Testis (tissue), 3 donors: ENCODE measurements around the gene MYOM1. TPM values are rescaled to one million over a fixed set of nuclear protein-coding genes. Genes with fewer than 3 reads are reported as not detected.
A peak's percentile ranks its signal among the peaks of the same experiment; 100 is the strongest.

ENCODE experiments used
- DNase-seq: peaks from one replicate; pipeline ENCODE4 v3.0.0-alpha.2; 2019
- H3K27ac ChIP-seq, 2 donors: fragments of 200-600 bp; sonication (generic); one replicate each; pipeline ENCODE4 v1.5.1; 2019
- H3K27me3 ChIP-seq: fragments of 200-600 bp; sonication (generic); one replicate; pipeline ENCODE4 v1.5.1; 2019
- H3K36me3 ChIP-seq: fragments of 200-600 bp; sonication (generic); one replicate; pipeline ENCODE4 v1.5.1; 2017; ENCODE audit warnings: low read depth; ENCODE audit errors: missing control alignments
- H3K4me1 ChIP-seq: fragments of 200-600 bp; sonication (generic); one replicate; pipeline ENCODE4 v1.5.1; 2019
- H3K4me3 ChIP-seq, 2 donors: fragments of 200-600 bp; sonication (generic); one replicate each; pipeline ENCODE4 v1.5.1; 2017 to 2019
- H3K9me3 ChIP-seq: fragments of 200-600 bp; sonication (generic); one replicate; pipeline ENCODE4 v1.5.1; 2017
- POLR2A ChIP-seq: fragments of 450-650 bp; IDR thresholded peaks from one replicate; pipeline ENCODE4 v1.6.1; 2017; ENCODE audit warnings: antibody characterized with exemption, mild to moderate bottlenecking, moderate library complexity
- WGBS, 2 donors: methylation state at CpG; one replicate each; pipeline ENCODE4 v1.1.5; 2018; 5-methylcytosine and 5-hydroxymethylcytosine counted together
- intact Hi-C: fragments of 100-400 bp; cut with DNase I; formaldehyde crosslinking; loops from one replicate; pipeline ENCODE4 v1.15.1; 2023; ENCODE audit warnings: low total_unique reads
- polyA plus RNA-seq: library from polyadenylated mRNA; stranded (reverse); fragments of 350-450 nt; fragmentation: Illumina TruSeq; extraction: RNeasy Lipid Tissue Mini Kit (QIAGEN cat#74804); gene quantifications from one replicate; pipeline ENCODE4 v1.2.3, GENCODE V29; 2014; ENCODE audit warnings: low read depth, low replicate concordance; ENCODE audit not compliant: insufficient read depth
- total RNA-seq, 2 donors: library from RNA; depleted of rRNA; stranded (reverse); fragments of >200 nt; gene quantifications; one replicate each; pipeline ENCODE4 v1.2.3, GENCODE V29; 2016
- TF ChIP-seq, protein P1 (sequence below), 3 experiments: fragments of 450-650 bp in 2 of 3; fragments of 200-600 bp in 1 of 3; sonication (generic) in 1 of 3; IDR thresholded peaks; one replicate each; pipeline ENCODE4 v1.5.1; 2016 to 2019; ENCODE audit warnings: antibody characterized with exemption in 3 of 3, mild to moderate bottlenecking in 2 of 3, moderate library complexity in 1 of 3

Gene MYOM1
- total and polyA plus RNA-seq, 3 donors from 2014 or later = 9.1 to 19.9 (median 16.9) TPM

GRCh38 chr18:3095921-3096320 lies 123.8 kb downstream of the MYOM1 start:
- H3K36me3 ChIP-seq = no peaks in the 10 kb centered on the region
- no peak for DNase-seq
- no peak overlapping the region for H3K27ac ChIP-seq
- H3K4me1 ChIP-seq = no peaks in the 10 kb centered on the region
- no peak overlapping the region for H3K4me3 ChIP-seq
- intact Hi-C loops = no loop called here
- no peak for TF ChIP-seq POLR2A
- TF ChIP-seq, protein P1, sequence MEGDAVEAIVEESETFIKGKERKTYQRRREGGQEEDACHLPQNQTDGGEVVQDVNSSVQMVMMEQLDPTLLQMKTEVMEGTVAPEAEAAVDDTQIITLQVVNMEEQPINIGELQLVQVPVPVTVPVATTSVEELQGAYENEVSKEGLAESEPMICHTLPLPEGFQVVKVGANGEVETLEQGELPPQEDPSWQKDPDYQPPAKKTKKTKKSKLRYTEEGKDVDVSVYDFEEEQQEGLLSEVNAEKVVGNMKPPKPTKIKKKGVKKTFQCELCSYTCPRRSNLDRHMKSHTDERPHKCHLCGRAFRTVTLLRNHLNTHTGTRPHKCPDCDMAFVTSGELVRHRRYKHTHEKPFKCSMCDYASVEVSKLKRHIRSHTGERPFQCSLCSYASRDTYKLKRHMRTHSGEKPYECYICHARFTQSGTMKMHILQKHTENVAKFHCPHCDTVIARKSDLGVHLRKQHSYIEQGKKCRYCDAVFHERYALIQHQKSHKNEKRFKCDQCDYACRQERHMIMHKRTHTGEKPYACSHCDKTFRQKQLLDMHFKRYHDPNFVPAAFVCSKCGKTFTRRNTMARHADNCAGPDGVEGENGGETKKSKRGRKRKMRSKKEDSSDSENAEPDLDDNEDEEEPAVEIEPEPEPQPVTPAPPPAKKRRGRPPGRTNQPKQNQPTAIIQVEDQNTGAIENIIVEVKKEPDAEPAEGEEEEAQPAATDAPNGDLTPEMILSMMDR (IDR thresholded peaks at IDR 0.05) = no peak
- WGBS, 2 donors = 91 to 96% methylated on average over 5 of the region's 5 CpGs
- H3K9me3 ChIP-seq = no peaks in the 10 kb centered on the region
- H3K27me3 ChIP-seq = no peaks in the 10 kb centered on the region

DNA sequence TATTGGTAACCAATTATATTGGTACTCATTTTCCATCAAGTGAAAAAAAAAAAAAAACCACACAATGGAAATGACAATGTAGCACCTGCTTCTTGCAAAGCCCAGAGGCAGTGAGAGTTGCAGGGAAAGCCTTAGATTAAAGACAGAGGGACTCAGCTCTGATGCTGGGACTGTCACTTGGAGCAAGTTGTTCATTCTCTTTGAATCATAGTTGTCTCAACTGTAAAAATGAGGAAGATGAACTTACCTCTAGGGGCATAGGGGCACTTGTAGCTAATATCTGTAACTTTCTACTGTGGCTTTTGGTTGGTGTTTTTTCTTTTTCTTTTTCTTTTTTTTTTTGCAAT lies 125.5 kb downstream of the MYOM1 start:
- intact Hi-C loops = no loop called here
- no peaks in the 10 kb centered on the region for H3K4me1 ChIP-seq
- TF ChIP-seq, protein P1 (IDR thresholded peaks at IDR 0.05) = no peak
- no peak for TF ChIP-seq POLR2A
- no peaks in the 10 kb centered on the region for H3K9me3 ChIP-seq
- H3K36me3 ChIP-seq = no peaks in the 10 kb centered on the region
- no peaks in the 10 kb centered on the region for H3K27me3 ChIP-seq
- no peak overlapping the region for H3K4me3 ChIP-seq
- no peak for DNase-seq
- no peak overlapping the region for H3K27ac ChIP-seq

- H3K4me1 ChIP-seq = no peaks in the 10 kb centered on the region
- no peaks in the 10 kb centered on the region for H3K9me3 ChIP-seq
- intact Hi-C loops = no loop called here
- H3K27ac ChIP-seq = no peak overlapping the region
- no peaks in the 10 kb centered on the region for H3K27me3 ChIP-seq
- no peak for TF ChIP-seq POLR2A
- TF ChIP-seq, protein P1 (IDR thresholded peaks at IDR 0.05) = no peak
- H3K36me3 ChIP-seq = no peaks in the 10 kb centered on the region
- H3K4me3 ChIP-seq = no peak overlapping the region
- WGBS, 2 donors = 73 to 74% methylated on average over 10 of the region's 10 CpGs
- DNase-seq = no peak
Observed at GRCh38 chr18:3093624-3094337, 126.0 kb downstream of the MYOM1 start.

- intact Hi-C loops = no loop called here
- no peaks in the 10 kb centered on the region for H3K9me3 ChIP-seq
- WGBS, 2 donors = 93 to 95% methylated on average over 7 of the region's 7 CpGs
- no peaks in the 10 kb centered on the region for H3K36me3 ChIP-seq
- no peaks in the 10 kb centered on the region for H3K4me1 ChIP-seq
- no peak overlapping the region for H3K27ac ChIP-seq
- no peaks in the 10 kb centered on the region for H3K27me3 ChIP-seq
- no peak overlapping the region for H3K4me3 ChIP-seq
- no peak for DNase-seq
- no peak for TF ChIP-seq POLR2A
- TF ChIP-seq, protein P1 (IDR thresholded peaks at IDR 0.05) = no peak
Observed at GRCh38 chr18:3092727-3093126, 127.0 kb downstream of the MYOM1 start.

- Histone ChIP-seq H3K36me3 (no peaks in the 10 kb centered on the region), H3K27me3 (no peaks in the 10 kb centered on the region), H3K4me1 (no peaks in the 10 kb centered on the region), H3K9me3 (no peaks in the 10 kb centered on the region), H3K27ac (no peak overlapping the region), H3K4me3 (no peak overlapping the region)
- peak; percentile 30 for DNase-seq
- WGBS, 2 donors = 61 to 68% methylated on average over 3 of the region's 3 CpGs
- TF ChIP-seq, protein P1 (IDR thresholded peaks at IDR 0.05) = no peak
- no peak for TF ChIP-seq POLR2A
- intact Hi-C loops = no loop called here
Observed at GRCh38 chr18:3089579-3089978, 130.2 kb downstream of the MYOM1 start.
